Measurements from ENCODE around the gene MKNK1.

GRCh38 chr1:46581681-46582455 is 22.2 kb downstream of the MKNK1 start:
- TF ChIP-seq CTCF (IDR thresholded peaks at IDR 0.05; ENCODE audit: insufficient read depth, low read length, poor library complexity, severe bottlenecking) (no peak), EZH2phosphoT487 (conservative IDR thresholded peaks at IDR 0.05; ENCODE audit: low read length) (no peak)
